ENCODE data around the gene TUBB1.

- TF ChIP-seq POLR2A (IDR thresholded peaks at IDR 0.05), result no peak
- TF ChIP-seq, protein P1, sequence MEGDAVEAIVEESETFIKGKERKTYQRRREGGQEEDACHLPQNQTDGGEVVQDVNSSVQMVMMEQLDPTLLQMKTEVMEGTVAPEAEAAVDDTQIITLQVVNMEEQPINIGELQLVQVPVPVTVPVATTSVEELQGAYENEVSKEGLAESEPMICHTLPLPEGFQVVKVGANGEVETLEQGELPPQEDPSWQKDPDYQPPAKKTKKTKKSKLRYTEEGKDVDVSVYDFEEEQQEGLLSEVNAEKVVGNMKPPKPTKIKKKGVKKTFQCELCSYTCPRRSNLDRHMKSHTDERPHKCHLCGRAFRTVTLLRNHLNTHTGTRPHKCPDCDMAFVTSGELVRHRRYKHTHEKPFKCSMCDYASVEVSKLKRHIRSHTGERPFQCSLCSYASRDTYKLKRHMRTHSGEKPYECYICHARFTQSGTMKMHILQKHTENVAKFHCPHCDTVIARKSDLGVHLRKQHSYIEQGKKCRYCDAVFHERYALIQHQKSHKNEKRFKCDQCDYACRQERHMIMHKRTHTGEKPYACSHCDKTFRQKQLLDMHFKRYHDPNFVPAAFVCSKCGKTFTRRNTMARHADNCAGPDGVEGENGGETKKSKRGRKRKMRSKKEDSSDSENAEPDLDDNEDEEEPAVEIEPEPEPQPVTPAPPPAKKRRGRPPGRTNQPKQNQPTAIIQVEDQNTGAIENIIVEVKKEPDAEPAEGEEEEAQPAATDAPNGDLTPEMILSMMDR (IDR thresholded peaks at IDR 0.05), result no peak
These were observed 45.0 kb downstream of the TUBB1 start for GRCh38 chr20:59064214-59064722.

Data from testis (tissue), 2 donors.